GM19467 (cell line): Measurements from ENCODE around the gene SRCAP.

Experiments
- ATAC-seq: cut with Tn5 transposase; IDR thresholded peaks from one replicate; pipeline ENCODE4 v1.9.1; 2021; ENCODE audit warnings: mild to moderate bottlenecking, moderate library complexity; ENCODE audit not compliant: unreplicated experiment

Gene SRCAP

DNA sequence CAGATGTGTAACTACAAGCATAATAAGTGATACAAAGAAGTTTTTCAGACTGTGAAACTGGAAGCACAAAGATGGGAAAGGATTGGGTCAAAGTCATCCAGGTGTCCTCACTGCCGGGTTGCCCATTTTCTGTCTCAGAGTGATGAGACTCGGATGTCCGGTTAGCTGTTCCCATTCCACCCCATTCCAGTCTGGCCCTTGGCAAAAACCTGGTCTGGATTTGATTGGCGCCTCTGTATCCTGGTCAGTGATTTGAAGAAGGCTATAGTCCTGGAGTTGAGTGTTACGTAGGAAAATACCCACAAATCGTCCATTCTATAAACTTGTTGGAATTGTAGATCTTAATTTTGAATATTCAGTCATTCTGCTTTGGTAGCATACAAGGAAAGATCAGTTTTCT is 29.4 kb downstream of the SRCAP start:
- ATAC-seq, result no peak

DNA sequence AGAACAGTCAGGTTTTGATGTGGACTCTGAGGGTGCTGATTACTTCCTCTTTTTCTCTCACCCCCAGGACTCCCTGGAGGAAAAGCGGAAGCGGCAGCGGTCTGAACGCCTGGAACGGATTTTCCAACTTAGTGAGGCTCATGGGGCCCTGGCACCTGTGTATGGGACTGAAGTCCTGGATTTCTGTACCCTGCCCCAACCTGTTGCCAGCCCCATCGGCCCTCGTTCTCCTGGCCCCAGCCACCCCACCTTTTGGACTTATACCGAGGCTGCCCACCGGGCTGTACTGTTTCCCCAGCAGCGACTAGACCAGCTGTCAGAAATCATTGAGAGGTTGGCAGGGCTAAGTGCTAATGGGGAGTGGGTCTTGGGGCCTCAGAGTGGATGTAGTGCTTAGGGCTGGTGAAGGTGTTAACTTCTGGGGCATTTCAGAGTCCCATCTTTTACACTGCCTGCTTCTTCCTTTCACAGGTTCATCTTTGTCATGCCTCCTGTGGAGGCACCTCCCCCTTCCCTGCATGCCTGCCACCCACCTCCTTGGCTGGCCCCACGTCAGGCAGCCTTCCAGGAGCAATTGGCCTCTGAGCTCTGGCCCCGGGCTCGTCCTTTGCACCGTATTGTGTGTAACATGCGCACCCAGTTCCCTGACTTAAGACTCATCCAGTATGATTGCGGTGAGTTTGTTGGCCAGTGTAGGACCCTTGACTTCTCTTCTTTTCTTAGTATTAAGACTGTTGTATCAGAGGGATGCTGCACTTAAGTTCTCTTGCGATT is 30.1 kb downstream of the SRCAP start:
- ATAC-seq, result no peak

DNA sequence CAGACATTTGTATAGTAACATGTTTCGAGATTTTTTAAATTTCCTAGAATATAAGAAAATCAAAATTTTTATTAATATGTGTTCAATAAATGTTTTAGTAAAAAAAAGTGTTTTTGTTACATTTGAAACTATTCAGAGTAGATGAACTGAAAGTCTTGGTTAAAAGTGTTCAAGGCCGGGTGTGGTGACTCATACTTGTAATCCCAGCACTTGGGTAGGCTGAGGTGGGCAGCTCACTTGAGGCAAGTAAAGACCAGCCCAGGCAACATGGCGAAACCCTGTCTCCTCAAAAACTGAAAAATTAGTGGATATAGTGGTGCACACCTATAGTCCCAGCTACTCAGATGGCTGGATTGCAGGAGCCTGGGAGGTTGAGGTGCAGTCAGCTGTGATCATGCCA is 32.4 kb downstream of the SRCAP start:
- no peak for ATAC-seq

DNA sequence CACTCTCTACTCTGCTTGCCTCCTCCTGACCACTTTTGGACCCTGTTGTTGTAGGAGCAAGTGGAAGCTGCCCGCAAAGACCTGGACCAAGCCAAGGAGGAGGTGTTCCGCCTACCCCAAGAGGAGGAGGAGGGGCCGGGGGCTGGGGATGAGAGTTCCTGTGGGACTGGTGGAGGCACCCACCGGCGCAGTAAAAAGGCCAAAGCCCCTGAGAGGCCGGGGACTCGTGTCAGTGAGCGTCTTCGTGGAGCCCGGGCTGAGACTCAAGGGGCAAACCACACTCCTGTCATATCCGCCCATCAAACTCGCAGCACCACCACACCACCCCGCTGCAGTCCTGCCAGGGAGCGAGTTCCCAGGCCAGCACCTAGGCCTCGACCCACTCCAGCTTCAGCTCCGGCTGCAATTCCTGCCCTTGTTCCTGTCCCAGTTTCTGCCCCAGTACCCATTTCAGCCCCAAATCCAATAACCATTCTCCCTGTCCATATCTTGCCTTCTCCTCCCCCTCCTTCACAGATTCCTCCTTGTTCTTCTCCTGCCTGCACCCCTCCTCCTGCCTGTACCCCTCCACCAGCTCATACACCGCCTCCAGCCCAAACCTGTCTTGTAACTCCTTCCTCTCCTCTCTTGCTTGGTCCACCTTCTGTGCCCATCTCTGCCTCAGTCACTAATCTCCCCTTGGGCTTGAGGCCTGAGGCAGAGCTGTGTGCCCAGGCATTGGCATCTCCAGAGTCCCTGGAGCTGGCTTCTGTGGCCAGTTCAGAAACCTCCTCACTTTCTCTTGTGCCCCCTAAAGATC is 38.2 kb downstream of the SRCAP start:
- no peak for ATAC-seq

DNA sequence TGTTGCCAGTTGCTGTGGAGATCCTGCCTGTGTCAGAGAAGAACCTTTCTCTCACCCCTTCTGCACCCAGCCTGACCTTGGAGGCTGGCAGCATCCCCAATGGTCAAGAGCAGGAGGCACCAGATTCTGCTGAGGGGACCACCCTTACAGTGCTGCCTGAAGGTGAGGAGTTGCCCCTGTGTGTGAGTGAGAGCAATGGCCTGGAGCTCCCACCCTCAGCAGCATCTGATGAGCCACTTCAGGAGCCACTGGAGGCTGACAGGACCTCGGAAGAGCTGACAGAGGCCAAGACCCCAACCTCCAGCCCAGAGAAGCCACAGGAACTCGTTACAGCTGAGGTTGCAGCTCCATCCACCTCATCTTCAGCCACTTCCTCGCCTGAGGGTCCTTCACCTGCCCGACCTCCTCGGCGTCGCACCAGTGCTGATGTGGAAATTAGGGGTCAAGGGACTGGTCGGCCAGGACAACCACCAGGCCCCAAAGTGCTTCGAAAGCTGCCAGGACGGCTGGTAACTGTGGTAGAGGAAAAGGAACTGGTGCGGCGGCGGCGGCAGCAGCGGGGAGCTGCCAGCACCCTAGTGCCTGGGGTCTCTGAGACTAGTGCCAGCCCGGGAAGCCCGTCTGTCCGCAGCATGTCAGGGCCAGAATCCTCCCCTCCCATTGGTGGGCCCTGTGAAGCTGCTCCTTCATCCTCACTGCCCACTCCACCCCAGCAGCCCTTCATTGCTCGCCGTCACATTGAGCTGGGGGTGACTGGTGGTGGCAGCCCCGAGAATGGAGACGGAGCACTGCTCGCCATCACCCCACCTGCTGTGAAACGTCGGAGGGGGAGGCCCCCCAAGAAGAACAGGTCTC is 39.0 kb downstream of the SRCAP start:
- ATAC-seq, result no peak

DNA sequence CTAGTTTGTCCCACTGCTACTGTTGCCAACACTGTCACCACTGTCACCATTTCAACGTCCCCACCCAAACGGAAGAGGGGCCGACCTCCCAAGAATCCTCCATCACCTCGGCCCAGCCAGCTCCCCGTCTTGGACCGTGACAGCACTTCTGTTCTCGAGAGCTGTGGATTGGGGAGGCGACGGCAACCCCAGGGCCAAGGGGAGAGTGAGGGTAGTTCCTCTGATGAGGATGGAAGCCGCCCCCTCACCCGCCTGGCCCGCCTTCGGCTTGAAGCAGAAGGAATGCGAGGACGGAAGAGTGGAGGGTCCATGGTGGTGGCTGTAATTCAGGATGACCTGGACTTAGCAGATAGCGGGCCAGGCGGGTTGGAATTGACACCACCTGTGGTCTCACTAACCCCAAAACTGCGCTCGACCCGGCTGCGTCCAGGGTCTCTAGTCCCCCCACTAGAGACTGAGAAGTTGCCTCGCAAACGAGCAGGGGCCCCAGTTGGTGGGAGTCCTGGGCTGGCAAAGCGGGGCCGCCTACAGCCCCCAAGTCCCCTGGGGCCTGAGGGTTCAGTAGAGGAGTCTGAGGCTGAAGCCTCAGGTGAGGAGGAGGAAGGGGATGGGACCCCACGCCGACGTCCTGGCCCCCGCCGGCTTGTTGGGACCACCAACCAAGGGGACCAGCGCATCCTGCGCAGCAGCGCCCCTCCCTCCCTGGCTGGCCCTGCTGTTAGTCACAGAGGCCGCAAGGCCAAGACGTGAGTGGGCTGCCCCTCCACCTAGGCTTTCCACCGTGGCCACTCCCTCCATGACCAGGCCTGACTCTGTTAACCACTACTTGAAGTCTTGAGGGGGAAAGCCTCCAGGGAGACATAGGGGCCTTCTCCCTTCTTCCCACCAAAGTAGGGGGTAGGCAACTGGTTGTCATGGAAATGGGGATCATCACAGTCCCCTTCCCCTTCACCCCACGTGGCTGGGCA is 40.3 kb downstream of the SRCAP start:
- ATAC-seq, result no peak

DNA sequence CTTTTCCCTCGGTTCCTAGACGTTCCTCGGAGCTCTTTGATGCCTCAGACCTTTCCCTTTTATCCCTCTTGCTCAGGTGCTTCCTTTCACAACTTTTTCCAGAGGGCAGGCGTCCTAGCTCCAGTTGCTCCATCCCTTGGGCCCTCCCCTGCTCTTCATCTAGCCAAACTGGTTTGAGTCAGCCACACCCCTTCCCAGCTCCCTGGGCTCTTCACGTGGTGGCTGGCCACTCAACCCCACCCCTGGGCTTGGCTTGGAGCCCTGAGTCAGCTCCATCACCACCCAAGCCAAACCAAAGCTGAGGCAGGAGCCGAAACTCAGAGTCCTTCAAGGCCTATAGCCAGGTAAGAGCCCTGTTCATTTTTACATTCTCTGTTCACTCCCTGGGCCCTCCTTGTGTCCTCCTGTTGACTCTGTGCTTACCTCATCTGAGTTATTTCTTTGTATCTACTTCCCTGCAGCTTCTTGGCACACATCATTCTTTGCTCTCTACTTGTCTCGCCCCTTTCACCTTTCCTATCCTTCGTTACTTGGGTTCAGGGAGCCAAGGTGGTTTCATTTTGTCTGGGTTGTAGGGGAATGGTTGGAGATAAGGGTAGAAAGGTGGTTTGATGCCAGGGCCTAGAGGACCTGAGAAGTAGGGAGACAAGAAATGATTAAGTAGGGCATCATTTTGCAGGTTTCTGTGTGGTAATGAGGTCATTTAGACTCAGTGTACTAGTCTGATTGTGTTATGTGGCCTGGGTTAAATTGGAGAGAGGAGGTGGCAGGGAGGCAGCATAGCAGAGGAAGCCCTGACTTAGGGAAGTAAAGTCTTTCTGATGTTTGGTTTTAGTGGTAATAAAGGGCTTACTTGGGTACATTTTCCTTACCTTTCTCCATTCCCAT is 41.6 kb downstream of the SRCAP start:
- ATAC-seq, result no peak

DNA sequence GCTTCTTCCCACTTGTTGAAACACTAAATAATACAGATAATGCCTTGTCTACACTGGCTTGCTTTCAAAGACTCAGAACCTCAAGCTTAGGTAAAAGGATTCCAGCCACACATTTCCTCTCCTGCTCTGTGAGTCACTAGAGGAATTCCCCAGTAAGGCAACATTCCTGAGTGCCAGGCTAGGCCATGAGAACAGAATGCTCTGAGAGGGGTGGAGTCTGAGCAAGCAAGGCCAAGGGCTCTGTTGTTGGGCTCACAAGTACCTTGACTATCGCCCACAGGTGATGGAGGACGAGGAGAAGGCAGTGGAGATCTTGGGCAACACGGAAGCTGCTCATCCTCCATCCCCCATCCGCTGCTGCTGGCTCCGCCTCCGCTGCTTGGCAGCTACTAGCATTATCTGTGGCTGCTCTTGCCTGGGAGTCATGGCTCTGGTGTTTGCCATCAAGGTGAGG is 42.5 kb downstream of the SRCAP start:
- ATAC-seq, result no peak

DNA sequence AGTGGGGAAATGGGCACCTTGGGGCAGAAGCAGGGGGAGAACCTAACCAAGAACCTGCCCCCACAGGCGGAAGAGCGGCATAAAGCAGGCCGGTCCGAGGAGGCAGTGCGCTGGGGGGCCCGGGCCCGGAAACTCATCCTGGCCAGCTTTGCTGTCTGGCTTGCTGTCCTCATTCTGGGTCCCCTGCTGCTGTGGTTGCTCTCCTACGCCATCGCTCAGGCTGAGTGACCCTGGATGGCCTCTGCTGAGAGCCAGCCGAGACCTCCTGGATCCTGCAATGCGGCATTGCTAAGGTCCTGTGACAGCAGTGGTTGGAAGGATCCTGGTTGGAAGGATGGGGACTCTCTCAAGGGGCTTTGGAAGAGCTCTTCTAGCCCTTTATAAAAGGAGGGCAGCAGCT is 44.7 kb downstream of the SRCAP start:
- no peak for ATAC-seq

DNA sequence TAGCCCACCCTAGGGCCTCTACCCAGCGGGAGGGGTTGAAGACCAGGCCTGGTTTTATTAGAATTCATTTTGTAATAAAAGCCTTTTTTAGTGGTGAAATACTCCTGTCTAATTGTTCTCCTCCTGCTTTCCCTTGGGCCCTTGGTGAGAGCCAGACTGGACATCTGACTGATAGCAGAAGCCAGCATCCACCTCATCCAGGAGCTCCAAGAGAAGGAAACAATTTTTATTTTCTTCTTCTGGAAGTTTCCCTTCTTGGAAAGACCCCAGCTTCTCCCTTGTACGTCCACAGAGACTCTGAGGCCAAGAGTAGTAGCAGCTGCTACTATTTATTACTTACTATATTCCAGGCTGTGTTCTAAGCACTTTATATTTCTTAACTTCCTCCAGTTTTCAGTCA is 45.2 kb downstream of the SRCAP start:
- no peak for ATAC-seq

DNA sequence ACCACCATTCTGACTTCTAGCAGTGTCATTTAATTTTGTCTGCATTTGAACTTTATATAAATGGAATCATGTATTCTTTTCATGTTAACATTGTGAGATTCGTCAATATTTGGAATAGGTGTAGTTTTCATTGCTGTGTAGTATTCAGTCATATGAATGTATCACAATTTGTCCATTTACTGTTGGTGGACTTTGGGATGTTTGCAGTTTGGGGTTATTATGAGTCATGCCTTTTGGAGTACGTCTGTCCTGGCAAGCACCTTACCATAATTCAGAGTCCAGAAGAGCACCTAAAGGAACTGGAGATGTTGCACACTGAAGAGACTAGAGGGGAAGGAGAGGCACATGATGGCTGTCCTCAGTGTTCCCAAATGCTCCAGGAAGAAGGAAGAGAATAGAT is 46.1 kb downstream of the SRCAP start:
- ATAC-seq, result no peak

DNA sequence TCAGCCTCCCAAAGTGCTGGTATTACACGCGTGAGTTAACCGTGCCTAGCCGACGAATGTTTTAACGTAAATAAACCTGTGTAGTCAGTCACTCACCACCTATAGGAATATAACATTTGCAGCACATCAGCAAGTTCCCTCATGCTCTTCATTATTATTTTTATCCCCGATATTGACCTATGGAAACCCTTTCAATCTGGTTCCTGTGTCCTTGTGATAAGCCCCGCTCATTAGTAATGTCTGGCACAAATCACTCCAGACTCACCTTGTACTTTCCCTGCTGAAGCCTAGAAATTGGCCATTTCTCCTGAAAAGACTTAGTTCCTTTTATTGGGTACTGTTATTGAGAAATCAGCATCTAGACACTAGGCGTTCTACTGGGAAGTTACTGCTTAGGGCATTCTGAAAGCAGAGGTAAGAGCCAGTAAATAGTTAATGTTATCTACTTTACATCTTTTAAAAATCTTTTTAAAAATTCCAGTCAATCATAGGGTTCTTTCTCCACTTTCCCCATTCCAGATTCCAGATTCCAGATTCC is 47.7 kb downstream of the SRCAP start:
- no peak for ATAC-seq

DNA sequence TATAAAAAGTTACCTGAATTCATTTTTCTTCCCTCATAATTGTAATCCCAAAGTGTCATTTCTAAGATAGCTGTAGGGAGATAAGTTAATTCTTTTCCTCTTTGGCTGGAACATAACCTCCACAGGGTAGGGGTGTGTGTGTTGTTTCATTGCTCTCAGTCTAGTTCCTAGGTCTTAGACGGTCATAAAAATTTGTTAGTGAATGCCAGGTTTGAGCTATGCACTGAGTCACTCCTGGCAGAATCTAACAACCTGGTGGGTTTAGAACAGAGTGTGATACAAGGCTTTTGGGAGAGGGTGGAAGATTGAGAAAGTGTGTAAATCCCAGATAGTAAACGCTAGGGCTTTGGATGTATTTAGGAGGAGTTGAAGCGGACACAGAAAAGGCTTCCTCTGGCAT is 48.4 kb downstream of the SRCAP start:
- ATAC-seq, result no peak

DNA sequence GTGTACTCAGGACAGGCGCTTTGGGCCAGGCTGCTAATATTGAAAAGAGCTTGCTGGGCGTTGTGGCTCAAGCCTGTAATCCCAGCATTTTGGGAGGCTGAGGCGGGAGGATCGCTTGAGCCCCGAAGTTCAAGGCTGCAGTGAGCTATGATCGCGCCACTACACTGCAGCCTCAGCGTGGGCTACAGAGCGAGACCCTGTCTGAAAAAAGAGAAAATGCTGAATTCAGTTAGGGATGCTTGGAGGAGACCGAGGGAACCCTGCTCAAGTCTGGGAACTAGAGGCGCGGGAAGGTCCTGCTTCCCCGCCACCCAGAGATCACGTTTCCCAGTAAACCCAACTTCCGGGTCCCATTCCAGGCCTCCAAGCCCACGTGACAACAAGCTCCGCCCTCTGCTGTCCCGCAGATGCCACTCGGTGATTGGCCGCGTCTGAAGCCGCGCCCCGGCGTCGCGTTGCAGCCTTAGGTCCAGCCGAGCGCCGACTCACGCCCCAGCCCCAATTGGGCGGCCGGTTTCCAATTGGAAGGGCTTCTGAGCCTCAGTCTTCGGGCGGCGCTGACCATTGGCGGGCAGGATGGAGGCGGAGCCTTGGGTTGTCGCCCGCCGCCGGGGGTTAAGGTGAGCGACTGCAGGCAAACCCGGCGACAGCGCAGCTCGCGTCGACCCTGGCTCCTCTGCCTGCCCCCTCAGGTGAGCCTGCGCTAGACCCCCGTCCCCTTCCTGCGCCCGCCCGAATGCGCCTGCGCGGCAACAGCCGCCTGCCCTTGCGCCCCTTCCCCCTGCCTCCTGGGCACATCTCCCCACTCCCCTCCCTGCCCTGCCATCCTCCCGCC is 49.0 kb downstream of the SRCAP start, which contains the start of gene PHKG2:
Gene PHKG2, plus strand, starts transcription at position 627 of the 835 bp plus-strand sequence. CDS start 396 bp downstream, outside the sequence.
- peak; percentile 93 for ATAC-seq

DNA sequence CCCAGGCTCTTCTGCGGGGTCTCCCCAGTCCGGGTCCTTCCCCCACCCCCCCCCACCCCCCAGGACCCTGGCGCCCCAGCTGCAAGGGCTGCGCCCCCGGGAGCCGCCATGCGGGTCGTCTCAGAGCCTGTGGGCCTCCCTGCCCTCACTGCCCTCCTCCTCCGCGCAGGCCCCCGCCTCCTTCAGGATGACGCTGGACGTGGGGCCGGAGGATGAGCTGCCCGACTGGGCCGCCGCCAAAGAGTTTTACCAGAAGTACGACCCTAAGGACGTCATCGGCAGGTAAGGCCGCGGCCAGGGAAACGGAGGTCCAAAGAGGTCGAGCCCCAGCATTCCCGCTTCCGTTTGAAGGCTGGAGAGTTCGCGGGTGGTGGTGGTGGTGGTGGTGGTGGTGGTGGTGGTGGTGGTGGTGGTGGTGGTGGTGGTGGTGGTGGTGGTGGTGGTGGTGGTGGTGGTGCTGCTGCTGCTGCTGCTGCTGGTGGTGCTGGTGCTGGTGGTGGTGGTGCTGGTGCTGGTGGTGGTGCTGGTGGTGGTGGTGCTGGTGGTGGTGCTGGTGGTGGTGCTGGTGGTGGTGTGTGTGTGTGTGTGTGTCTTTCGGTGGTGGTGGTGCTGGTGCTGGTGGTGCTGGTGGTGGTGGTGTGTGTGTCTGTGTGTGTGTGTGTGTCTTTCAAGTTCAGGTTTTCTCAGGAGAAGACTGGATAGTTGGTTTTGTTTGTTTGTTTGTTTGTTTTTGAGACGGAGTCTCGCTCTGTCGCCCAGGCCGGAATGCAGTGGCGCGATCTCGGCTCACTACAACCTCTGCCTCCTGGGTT is 49.9 kb downstream of the SRCAP start:
- ATAC-seq, result no peak

DNA sequence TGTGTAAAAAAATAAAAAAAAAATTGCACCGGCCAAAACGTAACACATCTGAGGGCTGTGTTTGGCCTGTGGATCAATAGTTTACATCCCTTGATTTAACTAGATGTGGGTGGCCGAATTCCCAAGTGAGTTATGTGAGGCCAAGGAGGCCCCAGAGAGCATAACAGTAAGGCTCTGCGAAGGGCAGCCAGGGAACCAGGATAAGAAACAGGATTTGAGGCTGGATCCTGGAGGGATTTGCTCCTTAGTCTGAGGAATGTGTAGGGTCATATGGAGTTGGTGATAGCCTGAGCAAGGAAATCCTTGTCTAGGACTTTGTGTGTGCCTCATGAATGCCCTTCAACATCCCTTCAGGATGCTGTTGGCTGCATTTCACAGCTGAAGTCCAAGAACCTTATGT is 51.2 kb downstream of the SRCAP start:
- ATAC-seq, result no peak

DNA sequence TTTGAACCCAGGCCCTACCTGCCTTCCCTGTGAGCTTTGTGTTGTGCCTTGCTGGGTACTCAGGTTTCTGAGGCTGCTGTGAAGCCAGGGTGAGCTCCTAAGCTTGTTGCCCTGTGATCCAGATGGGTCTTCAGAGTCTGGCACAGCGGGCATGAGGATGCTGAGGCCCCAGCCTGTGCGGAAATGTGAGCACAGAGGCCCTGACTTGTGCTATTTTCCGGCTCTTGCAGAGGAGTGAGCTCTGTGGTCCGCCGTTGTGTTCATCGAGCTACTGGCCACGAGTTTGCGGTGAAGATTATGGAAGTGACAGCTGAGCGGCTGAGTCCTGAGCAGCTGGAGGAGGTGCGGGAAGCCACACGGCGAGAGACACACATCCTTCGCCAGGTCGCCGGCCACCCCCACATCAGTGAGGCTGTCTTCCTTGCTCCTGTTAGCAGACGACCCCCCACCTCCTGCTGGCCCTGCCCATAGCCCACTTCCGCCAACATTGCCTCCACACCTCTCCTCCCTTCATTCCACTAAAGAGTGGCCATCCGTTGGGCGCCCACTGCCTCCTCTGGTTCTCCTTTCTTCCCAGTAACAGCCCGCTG is 52.0 kb downstream of the SRCAP start:
- ATAC-seq, result no peak
